Putamen (tissue), 1 donor: ENCODE measurements around the gene VGLL2.

Experiments
- DNase-seq: peaks from one replicate; pipeline ENCODE4 v3.0.0-alpha.2; 2016; ENCODE audit warnings: low spot score

Gene VGLL2

GRCh38 chr6:117269638-117270054 lies 4.3 kb downstream of the VGLL2 start:
- DNase-seq, result no peak

- no peak for DNase-seq
These were observed 4.9 kb downstream of the VGLL2 start for GRCh38 chr6:117270055-117270842.

DNA sequence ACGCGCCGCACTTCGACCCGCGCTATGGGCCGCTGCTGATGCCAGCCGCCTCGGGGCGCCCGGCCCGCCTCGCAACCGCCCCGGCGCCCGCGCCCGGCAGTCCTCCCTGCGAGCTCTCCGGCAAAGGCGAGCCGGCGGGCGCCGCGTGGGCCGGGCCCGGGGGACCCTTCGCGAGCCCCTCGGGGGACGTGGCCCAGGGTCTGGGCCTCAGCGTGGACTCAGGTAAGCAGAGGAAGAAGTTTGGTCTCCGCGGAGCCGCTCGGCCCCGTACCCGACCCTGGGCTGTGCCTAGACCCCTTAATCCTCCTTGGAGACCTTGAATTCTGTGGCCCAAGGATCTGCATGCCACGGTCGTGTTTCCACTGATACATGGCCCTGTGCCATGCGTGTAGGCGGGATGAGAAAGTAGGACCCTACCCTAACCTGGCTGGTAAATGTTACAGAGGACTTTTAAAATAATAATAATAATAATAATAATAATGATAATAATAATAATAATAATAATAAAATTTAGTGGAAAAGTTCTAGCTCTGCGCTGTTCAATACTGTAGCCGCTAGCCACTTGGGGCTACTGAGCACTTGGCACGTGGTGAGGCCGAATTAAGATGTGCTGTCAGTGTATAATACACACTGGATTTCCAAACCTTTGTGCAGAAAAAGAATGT lies 5.6 kb downstream of the VGLL2 start:
- DNase-seq, result no peak

GRCh38 chr6:117272032-117272866 lies 6.9 kb downstream of the VGLL2 start:
- no peak for DNase-seq

- no peak for DNase-seq
These were observed 7.5 kb downstream of the VGLL2 start for GRCh38 chr6:117272891-117273290.

- no peak for DNase-seq
These were observed 9.8 kb downstream of the VGLL2 start for GRCh38 chr6:117275205-117275604.

GRCh38 chr6:117275711-117276110 lies 10.4 kb downstream of the VGLL2 start:
- DNase-seq, result no peak

GRCh38 chr6:117276778-117277316 lies 11.5 kb downstream of the VGLL2 start:
- DNase-seq, result no peak

DNA sequence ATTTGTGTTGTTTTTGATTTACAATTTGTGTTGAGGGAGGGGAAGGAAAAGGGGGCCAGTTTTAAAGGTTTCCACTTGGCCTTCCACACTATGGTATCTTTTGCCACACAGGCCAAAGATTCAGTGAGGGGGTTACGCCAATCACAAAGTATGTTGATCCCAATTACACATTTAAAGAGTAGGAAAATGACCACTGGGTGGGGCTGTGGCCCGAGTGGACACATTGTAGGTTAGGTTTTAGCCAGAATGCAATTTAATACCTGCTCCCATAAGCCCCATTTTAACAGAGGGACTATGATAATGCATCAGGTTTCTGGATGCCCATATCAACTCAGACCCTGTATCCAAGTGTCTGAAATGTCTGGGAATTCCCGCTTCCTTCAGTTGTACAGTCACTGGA lies 15.6 kb downstream of the VGLL2 start:
- DNase-seq, result no peak

DNA sequence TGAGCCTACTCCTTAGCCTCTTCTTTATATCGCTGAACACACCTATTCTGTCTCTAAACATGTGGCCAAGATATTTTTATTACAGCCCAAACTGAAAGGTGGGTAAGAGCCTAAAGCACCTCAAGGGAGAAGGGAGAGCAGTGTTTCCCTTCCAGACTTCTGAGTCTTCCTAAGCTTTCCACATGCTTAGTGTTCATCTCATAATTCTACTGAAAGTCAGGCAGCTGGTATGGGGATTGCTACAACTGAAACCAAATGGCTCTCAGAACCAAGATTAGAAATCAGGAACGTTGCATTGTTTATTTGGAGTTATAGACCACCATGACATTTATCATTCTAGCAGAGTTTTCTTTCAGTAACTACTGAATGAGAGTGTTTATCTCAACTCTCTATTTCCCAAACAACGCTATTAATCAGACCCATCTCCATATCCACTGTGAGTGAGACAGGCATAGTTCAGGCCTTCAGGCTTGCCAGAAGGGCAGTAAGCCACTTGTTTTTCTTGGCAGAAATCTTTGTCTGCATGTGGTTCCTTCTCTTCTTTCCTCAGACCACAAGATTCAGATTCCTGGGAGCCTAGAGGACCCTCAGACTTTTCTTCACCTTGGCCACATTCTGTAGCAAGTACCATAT lies 22.8 kb downstream of the VGLL2 start:
- DNase-seq, result no peak

DNA sequence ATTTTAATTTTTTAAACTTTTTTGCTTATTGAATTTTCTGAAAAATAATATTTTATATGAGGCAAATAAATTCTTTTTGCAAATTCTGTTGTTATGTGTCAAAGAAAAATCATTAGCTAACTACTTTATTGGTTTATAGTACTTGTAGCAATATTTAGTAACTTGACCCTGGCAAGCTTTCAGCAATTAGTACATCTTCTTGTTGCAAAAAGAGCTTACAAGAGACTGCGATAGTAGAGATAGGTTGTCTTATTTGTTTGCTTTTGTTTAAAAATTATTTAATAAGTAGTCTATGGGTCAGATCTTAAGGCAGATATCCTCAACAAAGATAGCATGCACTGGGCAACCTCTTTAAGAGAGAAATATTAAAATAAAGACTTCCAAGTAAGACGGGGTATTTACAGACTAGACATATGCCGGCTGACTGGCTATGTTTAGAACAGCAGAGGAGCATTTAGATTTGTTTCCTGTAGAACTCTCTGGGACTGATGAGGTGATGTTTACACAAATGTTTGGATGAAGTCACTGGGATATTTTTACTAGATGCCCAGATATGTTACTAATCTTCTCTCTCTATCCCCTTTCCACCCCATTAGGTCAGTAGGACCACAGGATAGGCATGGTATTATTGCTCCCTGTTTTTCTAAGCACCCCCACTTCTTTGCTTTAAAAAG lies 25.0 kb downstream of the VGLL2 start:
- no peak for DNase-seq

- DNase-seq, result no peak
These were observed 33.6 kb downstream of the VGLL2 start for GRCh38 chr6:117298941-117299340.

DNA sequence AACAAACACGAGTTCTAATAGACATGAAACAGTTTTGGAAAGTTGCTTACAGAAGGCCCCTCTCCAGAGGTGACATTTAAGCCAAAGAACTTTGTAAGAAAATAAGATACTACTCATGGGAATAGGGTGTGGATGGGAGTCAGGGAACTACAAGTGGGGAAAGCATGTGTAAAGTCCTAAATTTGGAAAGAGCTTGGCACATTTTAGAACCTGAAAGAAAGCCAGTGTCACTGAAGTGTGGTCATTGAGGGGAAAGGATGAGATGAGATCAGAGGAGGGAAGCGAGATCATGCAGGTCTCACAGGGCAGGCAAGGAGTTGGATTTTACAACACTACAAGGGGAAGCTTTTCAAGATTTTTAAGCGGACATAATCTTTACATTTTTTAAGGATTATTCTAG lies 38.0 kb downstream of the VGLL2 start:
- DNase-seq, result no peak

GRCh38 chr6:117304446-117304845 lies 39.1 kb downstream of the VGLL2 start:
- no peak for DNase-seq

DNA sequence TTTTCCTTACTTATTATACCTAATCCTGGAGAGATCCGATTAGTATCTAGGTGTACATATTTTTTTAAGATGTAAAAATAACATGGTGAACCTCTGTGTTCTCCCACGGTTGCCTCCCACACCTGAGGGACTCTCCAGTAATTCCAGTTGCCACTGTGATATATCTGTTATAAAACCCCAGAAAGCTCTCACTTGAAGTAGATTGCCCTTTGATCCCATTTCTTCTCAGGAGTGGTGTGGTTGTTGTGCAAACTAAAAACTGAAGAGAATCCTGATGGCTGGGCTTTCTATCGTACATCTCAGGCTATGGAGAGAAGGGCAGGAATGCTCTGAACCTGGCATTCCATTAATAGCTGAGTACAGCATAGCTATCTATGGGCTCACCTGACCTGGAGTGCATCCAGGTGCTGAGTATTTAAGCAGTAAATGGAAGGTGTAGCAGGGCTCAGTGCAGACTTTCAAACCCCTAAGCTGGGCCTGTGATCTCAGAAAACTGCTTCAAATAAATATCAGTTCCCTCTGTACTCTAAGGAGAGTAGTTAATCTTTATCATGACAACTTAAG lies 41.0 kb downstream of the VGLL2 start:
- no peak for DNase-seq

DNA sequence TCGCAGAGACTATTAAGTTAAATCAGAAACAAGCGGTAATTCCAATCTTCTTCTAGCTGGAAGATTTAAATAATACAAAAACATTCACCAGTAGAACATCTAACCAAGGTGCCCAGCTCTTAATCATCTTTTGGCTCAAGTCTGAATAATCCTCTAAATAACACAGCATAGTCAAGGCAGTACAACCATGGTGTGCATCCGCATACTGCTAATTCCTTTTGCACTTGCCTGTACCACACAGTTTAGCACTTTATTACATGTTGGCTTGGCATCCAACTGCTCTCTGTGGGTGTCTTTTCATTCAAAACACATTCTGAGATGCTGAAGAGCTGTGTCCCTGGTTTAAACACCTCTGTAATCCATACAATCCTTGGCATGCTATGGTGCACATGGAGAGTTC lies 42.3 kb downstream of the VGLL2 start:
- no peak for DNase-seq

DNA sequence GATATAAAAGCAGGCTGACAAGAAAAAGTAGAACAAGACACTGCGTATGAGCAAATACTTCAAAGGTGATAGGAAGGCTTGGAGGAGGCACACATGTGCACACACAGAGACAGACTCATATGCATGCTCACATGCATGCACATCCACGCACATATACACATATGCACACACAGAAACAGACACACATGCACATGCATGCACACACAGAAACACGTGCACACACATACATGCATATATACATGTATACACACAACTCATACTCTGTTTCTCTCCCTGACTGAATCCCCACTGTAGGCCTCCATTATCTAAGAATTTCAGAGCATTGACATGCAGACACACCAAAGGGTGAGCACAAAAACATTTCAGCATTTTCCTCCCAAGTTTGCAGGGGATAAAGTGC lies 43.7 kb downstream of the VGLL2 start:
- no peak for DNase-seq

GRCh38 chr6:117309611-117310010 lies 44.3 kb downstream of the VGLL2 start:
- no peak for DNase-seq

DNA sequence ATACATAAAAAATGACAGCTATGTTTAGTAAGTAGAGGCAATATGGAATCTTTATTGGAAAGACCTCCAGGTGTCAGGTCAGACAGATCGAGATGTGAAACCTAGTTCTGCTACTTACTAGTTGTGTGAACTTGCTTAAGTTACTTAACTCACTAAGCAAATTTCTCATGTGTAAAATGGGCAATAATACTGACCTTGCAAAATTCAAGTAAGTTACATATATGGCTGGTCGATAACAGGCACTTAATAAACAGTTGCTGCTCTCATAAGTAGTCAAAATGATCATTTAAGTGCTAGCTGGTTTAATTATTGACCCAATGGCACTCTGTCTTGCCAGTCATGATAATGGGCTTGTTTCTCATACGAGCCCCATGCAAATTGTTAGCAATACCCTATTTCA lies 46.0 kb downstream of the VGLL2 start:
- DNase-seq, result no peak

GRCh38 chr6:117311726-117312125 lies 46.4 kb downstream of the VGLL2 start:
- no peak for DNase-seq

DNA sequence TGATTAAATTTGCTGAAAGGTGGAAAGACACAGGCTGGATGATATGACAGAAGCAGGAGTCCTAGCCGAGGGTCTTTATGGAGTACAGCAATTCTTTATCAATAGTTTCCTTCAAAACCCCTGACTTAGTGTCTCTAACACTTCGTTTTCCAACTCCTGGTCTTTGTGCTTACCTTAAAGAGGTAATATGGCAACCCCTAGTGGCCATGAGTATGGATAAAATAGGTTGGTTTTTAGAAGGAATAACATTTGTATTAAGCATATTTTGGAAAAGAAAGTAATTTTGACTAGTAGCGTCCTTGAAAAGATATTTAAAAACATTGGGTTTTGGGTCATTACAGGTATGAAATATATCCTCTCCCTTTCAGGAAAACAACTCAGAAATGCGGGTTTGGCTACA lies 51.9 kb downstream of the VGLL2 start:
- no peak for DNase-seq
